HG03558 (cell line): ENCODE measurements around the gene KCNB1.
"Not testable (repeated sequence)": the region's sequence is repeated elsewhere in the genome, so short reads cannot be mapped to it uniquely, and the experiment has no call there.

Source experiments
- ATAC-seq: cut with Tn5 transposase; IDR thresholded peaks from one replicate; pipeline ENCODE4 v1.9.1; 2021; ENCODE audit warnings: moderate number of reproducible peaks; ENCODE audit not compliant: unreplicated experiment; ENCODE audit errors: extremely low read depth

Gene KCNB1

GRCh38 chr20:49340161-49340966 lies 142.1 kb downstream of the KCNB1 start:
- ATAC-seq: no peak

GRCh38 chr20:49339123-49339522 lies 143.3 kb downstream of the KCNB1 start:
- ATAC-seq: no peak

GRCh38 chr20:49338061-49338460 lies 144.4 kb downstream of the KCNB1 start:
- ATAC-seq: no peak

GRCh38 chr20:49337357-49337756 lies 145.1 kb downstream of the KCNB1 start:
- ATAC-seq: no peak

GRCh38 chr20:49336786-49337185 lies 145.7 kb downstream of the KCNB1 start:
- no peak for ATAC-seq

- no peak for ATAC-seq
Observed at GRCh38 chr20:49335476-49335875, 147.0 kb downstream of the KCNB1 start.

- no peak for ATAC-seq
Observed at GRCh38 chr20:49330701-49331615, 151.5 kb downstream of the KCNB1 start.

GRCh38 chr20:49328790-49329189 lies 153.7 kb downstream of the KCNB1 start:
- ATAC-seq: no peak

GRCh38 chr20:49326026-49326425 lies 156.4 kb downstream of the KCNB1 start:
- no peak for ATAC-seq

GRCh38 chr20:49324306-49324705 lies 158.2 kb downstream of the KCNB1 start:
- no peak for ATAC-seq

GRCh38 chr20:49323622-49324238 lies 158.7 kb downstream of the KCNB1 start:
- ATAC-seq: no peak

GRCh38 chr20:49320460-49320859 lies 162.0 kb downstream of the KCNB1 start:
- no peak for ATAC-seq

- no peak for ATAC-seq
Observed at GRCh38 chr20:49319208-49319809, 163.2 kb downstream of the KCNB1 start.

- no peak for ATAC-seq
Observed at GRCh38 chr20:49318430-49319207, 163.8 kb downstream of the KCNB1 start.

- no peak for ATAC-seq
Observed at GRCh38 chr20:49318091-49318429, 164.4 kb downstream of the KCNB1 start.

- ATAC-seq: no peak
Observed at GRCh38 chr20:49316704-49317103, 165.8 kb downstream of the KCNB1 start.

GRCh38 chr20:49315580-49315979 lies 166.9 kb downstream of the KCNB1 start:
- ATAC-seq: no peak

- ATAC-seq: not testable (repeated sequence)
Observed at GRCh38 chr20:49314052-49314451, 168.4 kb downstream of the KCNB1 start.
